GM21717 (cell line): ENCODE data around the gene CERS4.
A peak's percentile ranks its signal among the peaks of the same experiment; 100 is the strongest.
"Not testable (repeated sequence)": the region's sequence is repeated elsewhere in the genome, so short reads cannot be mapped to it uniquely, and the experiment has no call there.

Source experiments
- ATAC-seq: cut with Tn5 transposase; IDR thresholded peaks from one replicate; pipeline ENCODE4 v1.9.1; 2021; ENCODE audit warnings: mild to moderate bottlenecking, moderate library complexity; ENCODE audit not compliant: unreplicated experiment

CERS4 gene

GRCh38 chr19:8240274-8241229, 31.4 kb downstream of the CERS4 start:
- ATAC-seq, result peak; percentile 50

GRCh38 chr19:8241646-8242045, 32.5 kb downstream of the CERS4 start:
- ATAC-seq, result no peak

- ATAC-seq, result no peak
Measured at GRCh38 chr19:8242211-8242821, 33.1 kb downstream of the CERS4 start.

- no peak for ATAC-seq
Measured at GRCh38 chr19:8243146-8243545, 34.0 kb downstream of the CERS4 start.

GRCh38 chr19:8244442-8244841, 35.3 kb downstream of the CERS4 start:
- ATAC-seq, result no peak

GRCh38 chr19:8245869-8246835, 37.0 kb downstream of the CERS4 start:
- no peak for ATAC-seq

GRCh38 chr19:8247129-8247890, 38.1 kb downstream of the CERS4 start:
- not testable (repeated sequence) for ATAC-seq

GRCh38 chr19:8248348-8249328, 39.5 kb downstream of the CERS4 start:
- no peak for ATAC-seq

GRCh38 chr19:8250596-8250995, 41.4 kb downstream of the CERS4 start:
- no peak for ATAC-seq

- no peak for ATAC-seq
Measured at GRCh38 chr19:8251025-8251472, 41.9 kb downstream of the CERS4 start.

- no peak for ATAC-seq
Measured at GRCh38 chr19:8252922-8253589, 43.9 kb downstream of the CERS4 start.

GRCh38 chr19:8253678-8254077, 44.5 kb downstream of the CERS4 start:
- ATAC-seq, result no peak

- ATAC-seq, result no peak
Measured at GRCh38 chr19:8254286-8255001, 45.3 kb downstream of the CERS4 start.

- no peak for ATAC-seq
Measured at GRCh38 chr19:8255426-8256125, 46.4 kb downstream of the CERS4 start.

GRCh38 chr19:8256276-8257051, 47.3 kb downstream of the CERS4 start:
- no peak for ATAC-seq

- ATAC-seq, result no peak
Measured at GRCh38 chr19:8257052-8257443, 47.9 kb downstream of the CERS4 start.
